ENCODE results near the gene LXN. TPM values are rescaled to one million over a fixed set of nuclear protein-coding genes. Genes with fewer than 3 reads are reported as not detected.

Gene LXN
- total RNA-seq, 2 experiments from 2014 or later: 2.1 to 3.0 TPM

- ATAC-seq (ENCODE audit: poor library complexity): no peak
- no peak for DNase-seq
- H3K9me3 ChIP-seq (ENCODE audit: control insufficient read depth in 1 of 2, insufficient read depth in 1 of 2, low read length in 2 of 2): no peaks in the 10 kb centered on the region
- no peaks in the 10 kb centered on the region for H3K27me3 Mint-ChIP-seq
- H3K9me3 Mint-ChIP-seq: no peaks in the 10 kb centered on the region
- intact Hi-C loops (cut with DNase I, micrococcal nuclease): loop anchor here in 1 of 2 experiments (5.0 kb wide), 1 partner anchor 132 kb away; no protein-coding TSS in a partner anchor
- no peak overlapping the region for H3K4me3 Mint-ChIP-seq
- POLR2A ChIA-PET: interaction anchor here (0.9 to 2.0 kb wide), 3 partner anchors 12 to 131 kb away, joined by 5 to 9 read pairs (median 5); partner anchors contain the start of genes GFM1 and LXN
- H3K27ac ChIP-seq (ENCODE audit: low read depth in 1 of 2, low read length in 2 of 2): no peak overlapping the region
- no peak overlapping the region for H3K27ac Mint-ChIP-seq
- H3K36me3 ChIP-seq (ENCODE audit: insufficient read depth, low read length): peaks cover 77% of the 10 kb centered on the region
- no peaks in the 10 kb centered on the region for H3K4me1 ChIP-seq (ENCODE audit: insufficient read depth, low read length)
- CTCF ChIA-PET: interaction anchor here (1.3 to 3.5 kb wide), 4 partner anchors 13 to 131 kb away, joined by 6 to 38 read pairs (median 11); partner anchors contain the start of gene GFM1
- no peaks in the 10 kb centered on the region for H3K27me3 ChIP-seq (ENCODE audit: control insufficient read depth in 1 of 2, insufficient read depth in 2 of 2, low read length in 2 of 2)
- peaks cover 93% of the 10 kb centered on the region for H3K36me3 Mint-ChIP-seq (ENCODE audit: low read depth)
- H3K4me3 ChIP-seq (ENCODE audit: low read length): no peak overlapping the region
- TF ChIP-seq CTCF (IDR thresholded peaks at IDR 0.05): no peak
- H3K4me1 Mint-ChIP-seq (ENCODE audit: low read depth): peaks cover 13% of the 10 kb centered on the region
Measured at GRCh38 chr3:158660711-158661110, 11.7 kb downstream of the LXN start.

- H3K9me3 ChIP-seq (ENCODE audit: control insufficient read depth in 1 of 2, insufficient read depth in 1 of 2, low read length in 2 of 2): no peaks in the 10 kb centered on the region
- POLR2A ChIA-PET: interaction anchor here (0.5 to 2.0 kb wide), 6 partner anchors 13 to 142 kb away, joined by 3 to 12 read pairs (median 6); partner anchors contain the start of genes GFM1, LXN and MFSD1
- no peaks in the 10 kb centered on the region for H3K9me3 Mint-ChIP-seq
- ATAC-seq (ENCODE audit: poor library complexity) (peak; percentile 88), DNase-seq (peak; percentile 10 to 71 (median 35))
- peak; percentile 73 for TF ChIP-seq CTCF (IDR thresholded peaks at IDR 0.05)
- intact Hi-C loops (cut with DNase I, micrococcal nuclease): loop anchor here (1.0 to 5.0 kb wide), 2 partner anchors 132 to 133 kb away; no protein-coding TSS in a partner anchor
- H3K36me3 Mint-ChIP-seq (ENCODE audit: low read depth): peaks cover 91% of the 10 kb centered on the region
- H3K4me1 Mint-ChIP-seq (ENCODE audit: low read depth): peaks cover 10% of the 10 kb centered on the region
- H3K4me3 ChIP-seq (ENCODE audit: low read length): no peak overlapping the region
- H3K4me3 Mint-ChIP-seq: no peak overlapping the region
- H3K27me3 ChIP-seq (ENCODE audit: control insufficient read depth in 1 of 2, insufficient read depth in 2 of 2, low read length in 2 of 2): no peaks in the 10 kb centered on the region
- no peak overlapping the region for H3K27ac Mint-ChIP-seq
- no peak overlapping the region for H3K27ac ChIP-seq (ENCODE audit: low read depth in 1 of 2, low read length in 2 of 2)
- H3K27me3 Mint-ChIP-seq: no peaks in the 10 kb centered on the region
- CTCF ChIA-PET: interaction anchor here (0.6 to 3.5 kb wide), 13 partner anchors 10 to 142 kb away, joined by 3 to 38 read pairs (median 5); partner anchors contain the start of genes GFM1, LXN and MFSD1
- H3K36me3 ChIP-seq (ENCODE audit: insufficient read depth, low read length): peaks cover 72% of the 10 kb centered on the region
- no peaks in the 10 kb centered on the region for H3K4me1 ChIP-seq (ENCODE audit: insufficient read depth, low read length)
Measured at GRCh38 chr3:158659454-158660237, 12.8 kb downstream of the LXN start.

- TF ChIP-seq CTCF (IDR thresholded peaks at IDR 0.05): no peak
- no peak overlapping the region for H3K4me3 Mint-ChIP-seq
- DNase-seq: no peak
- H3K9me3 ChIP-seq (ENCODE audit: control insufficient read depth in 1 of 2, insufficient read depth in 1 of 2, low read length in 2 of 2): no peaks in the 10 kb centered on the region
- H3K27me3 Mint-ChIP-seq: no peaks in the 10 kb centered on the region
- POLR2A ChIA-PET: interaction anchor here (1.3 to 2.0 kb wide), 5 partner anchors 14 to 142 kb away, joined by 5 to 12 read pairs (median 8); partner anchors contain the start of genes GFM1, LXN and MFSD1
- peaks cover 71% of the 10 kb centered on the region for H3K36me3 ChIP-seq (ENCODE audit: insufficient read depth, low read length)
- no peak overlapping the region for H3K27ac Mint-ChIP-seq
- ATAC-seq (ENCODE audit: poor library complexity): no peak
- H3K27ac ChIP-seq (ENCODE audit: low read depth in 1 of 2, low read length in 2 of 2): no peak overlapping the region
- no peaks in the 10 kb centered on the region for H3K27me3 ChIP-seq (ENCODE audit: control insufficient read depth in 1 of 2, insufficient read depth in 2 of 2, low read length in 2 of 2)
- peaks cover 6% of the 10 kb centered on the region for H3K4me1 Mint-ChIP-seq (ENCODE audit: low read depth)
- H3K4me3 ChIP-seq (ENCODE audit: low read length): no peak overlapping the region
- no peaks in the 10 kb centered on the region for H3K9me3 Mint-ChIP-seq
- H3K4me1 ChIP-seq (ENCODE audit: insufficient read depth, low read length): no peaks in the 10 kb centered on the region
- intact Hi-C loops (cut with DNase I, micrococcal nuclease): loop anchor here in 1 of 2 experiments (1.0 kb wide), 1 partner anchor 132 kb away; no protein-coding TSS in a partner anchor
- CTCF ChIA-PET: interaction anchor here (0.6 to 3.5 kb wide), 9 partner anchors 11 to 143 kb away, joined by 3 to 38 read pairs (median 5); partner anchors contain the start of genes GFM1 and MFSD1
- peaks cover 90% of the 10 kb centered on the region for H3K36me3 Mint-ChIP-seq (ENCODE audit: low read depth)
Measured at GRCh38 chr3:158658889-158659288, 13.6 kb downstream of the LXN start.
